Measurements from ENCODE around the gene PLA2G3.

- no peak for TF ChIP-seq CTCF (optimal IDR thresholded peaks at IDR 0.05 in 1 of 3, IDR thresholded peaks at IDR 0.05 in 1 of 3, conservative IDR thresholded peaks at IDR 0.05 in 1 of 3; ENCODE audit: extremely low read depth in 1 of 3, insufficient read depth in 2 of 3, low read length in 3 of 3)
- TF ChIP-seq EZH2 (IDR thresholded peaks at IDR 0.05; ENCODE audit: low read length) = no peak
Measured at GRCh38 chr22:31154975-31155374, 14.7 kb upstream of the PLA2G3 start.
